Hematopoietic multipotent progenitor cell (in vitro differentiated cells): ENCODE measurements around the gene MRPS30. TPM values are rescaled to one million over a fixed set of nuclear protein-coding genes. Genes with fewer than 3 reads are reported as not detected.
A peak's percentile ranks its signal among the peaks of the same experiment; 100 is the strongest.
"Not testable (repeated sequence)": the region's sequence is repeated elsewhere in the genome, so short reads cannot be mapped to it uniquely, and the experiment has no call there.

ENCODE experiments used
- DNase-seq, 3 donors: peaks; one replicate each; pipeline ENCODE4 v3.0.0-alpha.2; 2011 to 2015; ENCODE audit warnings: low read depth in 2 of 3, low spot score in 2 of 3
- total RNA-seq: library from RNA; depleted of rRNA; stranded (reverse); fragments of >200 nt; gene quantifications from one replicate; pipeline ENCODE4 v1.2.3, GENCODE V29; 2012

Gene MRPS30
- 99.6 TPM for total RNA-seq

- DNase-seq, result peak; percentile 87 to 99 (median 97)
Observed at GRCh38 chr5:44808435-44809214, at the start of gene MRPS30. TSS of gene MRPS30 (plus strand) at chr5:44808947. CDS start at chr5:44808963, 16 bp downstream.

- no peak for DNase-seq
Observed at GRCh38 chr5:44769200-44769876, 39.4 kb upstream of the MRPS30 start.

GRCh38 chr5:44769877-44770209 lies 38.9 kb upstream of the MRPS30 start:
- no peak for DNase-seq

DNA sequence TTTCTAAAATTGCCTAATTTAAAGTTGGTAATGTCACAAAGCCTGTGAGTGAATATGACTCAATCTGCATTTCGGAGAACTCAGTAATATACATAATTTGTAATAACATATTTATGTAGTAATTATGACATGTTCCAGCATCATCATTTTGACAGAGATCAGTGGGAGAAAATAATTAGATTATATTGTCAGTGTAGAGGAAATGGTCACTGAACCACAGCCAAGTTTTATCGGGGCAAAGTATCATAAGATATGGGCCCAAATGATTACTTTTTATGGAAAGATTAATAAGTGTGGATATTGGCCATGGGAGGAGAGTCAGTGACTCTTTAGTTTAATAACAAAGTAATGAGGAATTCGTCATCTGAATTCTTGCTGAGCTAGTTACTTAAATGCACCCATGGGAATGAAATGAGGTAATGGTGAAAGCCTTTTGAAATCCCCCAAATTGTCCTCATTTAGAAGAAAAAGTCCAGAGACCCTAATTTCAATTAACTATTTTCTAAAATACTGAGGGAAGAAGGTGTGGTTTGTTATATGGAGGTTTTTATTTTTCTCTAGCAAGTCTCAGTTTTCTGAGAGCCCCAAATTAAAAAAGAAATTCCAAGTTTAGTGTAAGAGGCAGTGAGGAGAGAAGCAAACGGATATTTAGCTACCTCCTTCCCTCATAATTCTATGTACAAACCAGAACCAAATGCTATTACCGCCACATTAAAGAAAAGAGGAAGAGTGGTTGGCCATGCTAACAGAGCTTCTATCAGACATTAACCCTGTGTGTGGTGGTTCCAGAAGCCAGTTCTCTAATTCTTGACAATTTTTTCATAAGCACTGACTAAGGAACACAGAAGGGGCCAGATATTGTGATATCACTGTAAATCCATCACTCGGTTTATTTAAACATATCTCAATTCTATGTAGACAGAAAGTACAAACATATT lies 37.7 kb upstream of the MRPS30 start:
- peak in 1 of 3 donors; percentile 15 for DNase-seq

GRCh38 chr5:44772397-44772796 lies 36.4 kb upstream of the MRPS30 start:
- not testable (repeated sequence) for DNase-seq

DNA sequence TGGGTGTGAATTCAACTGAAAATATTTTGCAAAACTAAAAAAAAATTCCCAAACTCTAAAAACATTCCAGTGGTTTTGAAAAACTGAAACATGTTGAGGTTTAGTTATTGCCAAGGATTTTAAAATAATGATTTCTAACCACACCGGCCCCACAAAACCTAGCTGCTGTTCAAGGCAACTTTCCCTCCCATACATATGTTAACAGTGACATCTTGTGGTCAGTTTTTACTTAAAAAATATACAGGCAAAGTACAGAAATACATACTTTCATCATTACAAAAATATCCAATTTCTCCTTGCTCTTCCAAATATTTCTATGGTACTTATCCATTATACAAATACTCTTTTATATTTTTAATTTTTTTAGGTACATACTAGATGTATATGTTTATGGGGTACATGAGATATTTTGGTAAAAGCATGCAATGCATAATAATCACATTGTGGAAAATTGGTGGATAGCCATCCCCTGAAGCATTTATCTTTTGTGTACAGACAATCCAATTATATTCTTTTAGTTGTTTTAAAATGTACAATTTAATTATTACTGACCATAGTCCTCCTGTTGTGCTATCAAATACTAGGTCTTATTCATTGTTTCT lies 34.4 kb upstream of the MRPS30 start:
- DNase-seq, result peak; percentile 1 to 55 (median 14)

GRCh38 chr5:44779167-44779566 lies 29.6 kb upstream of the MRPS30 start:
- DNase-seq, result no peak

DNA sequence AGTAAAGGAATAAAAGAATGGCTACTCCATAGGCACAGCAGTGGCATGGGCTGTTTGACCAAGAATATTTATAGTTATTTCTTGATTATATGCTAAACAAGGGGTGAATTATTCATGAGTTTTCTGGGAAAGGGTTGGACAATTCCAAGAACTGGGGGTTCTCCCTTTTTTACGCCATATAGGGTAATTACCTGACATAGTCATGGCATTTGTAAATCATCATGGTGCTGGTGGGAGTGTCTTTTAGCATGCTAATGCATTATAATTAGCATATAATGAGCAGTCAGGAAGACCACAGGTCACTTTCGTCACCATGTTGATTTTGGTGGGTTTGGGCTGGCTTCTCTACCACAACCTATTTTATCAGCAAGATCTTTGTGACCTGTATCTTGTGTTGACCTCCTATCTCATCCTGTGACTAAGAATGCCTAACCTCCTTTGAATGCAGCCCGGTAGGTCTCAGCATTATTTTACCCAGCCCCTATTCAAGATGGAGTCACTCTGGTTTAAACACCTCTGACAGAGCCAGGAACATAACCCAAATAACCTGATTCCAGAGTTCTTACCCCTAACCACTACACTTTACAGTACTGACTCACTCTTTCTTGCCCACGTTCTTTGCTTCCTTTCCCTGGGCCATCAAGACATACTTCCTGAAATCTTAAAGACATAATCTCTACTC lies 25.0 kb upstream of the MRPS30 start:
- no peak for DNase-seq

GRCh38 chr5:44787731-44788130 lies 21.0 kb upstream of the MRPS30 start:
- DNase-seq, result no peak

GRCh38 chr5:44789372-44789995 lies 19.3 kb upstream of the MRPS30 start:
- DNase-seq, result not testable (repeated sequence)

DNA sequence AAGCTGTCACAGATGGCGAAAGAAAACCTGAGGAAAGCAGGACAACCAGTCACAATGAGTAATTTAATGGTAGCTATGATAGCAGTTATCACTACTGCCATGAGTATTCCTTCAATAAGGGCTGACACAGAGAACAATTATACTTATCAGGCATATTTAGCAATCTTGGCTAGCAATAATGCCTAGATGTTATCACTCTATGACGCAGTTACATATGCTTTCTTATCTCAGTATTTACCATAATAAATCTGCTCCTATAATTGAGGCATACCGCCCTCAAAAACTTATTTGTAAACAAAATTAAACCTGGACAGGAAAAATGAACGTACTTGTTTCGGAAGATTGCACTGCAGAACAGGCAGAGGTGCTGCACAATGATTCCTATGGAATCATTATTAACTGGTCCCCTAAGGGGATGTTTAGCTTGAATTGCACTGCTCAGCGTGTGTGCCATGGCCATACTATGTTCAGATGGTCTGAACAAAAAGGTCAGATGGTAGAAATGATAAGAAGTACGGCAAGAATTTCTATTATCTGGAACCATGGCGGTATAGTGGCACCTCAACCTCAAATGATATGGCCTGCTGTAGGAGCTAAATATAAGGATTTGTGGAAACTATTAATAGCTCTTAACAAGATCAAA lies 16.6 kb upstream of the MRPS30 start:
- not testable (repeated sequence) for DNase-seq

GRCh38 chr5:44794371-44794770 lies 14.4 kb upstream of the MRPS30 start:
- DNase-seq, result no peak

GRCh38 chr5:44795496-44795895 lies 13.3 kb upstream of the MRPS30 start:
- DNase-seq, result no peak

DNA sequence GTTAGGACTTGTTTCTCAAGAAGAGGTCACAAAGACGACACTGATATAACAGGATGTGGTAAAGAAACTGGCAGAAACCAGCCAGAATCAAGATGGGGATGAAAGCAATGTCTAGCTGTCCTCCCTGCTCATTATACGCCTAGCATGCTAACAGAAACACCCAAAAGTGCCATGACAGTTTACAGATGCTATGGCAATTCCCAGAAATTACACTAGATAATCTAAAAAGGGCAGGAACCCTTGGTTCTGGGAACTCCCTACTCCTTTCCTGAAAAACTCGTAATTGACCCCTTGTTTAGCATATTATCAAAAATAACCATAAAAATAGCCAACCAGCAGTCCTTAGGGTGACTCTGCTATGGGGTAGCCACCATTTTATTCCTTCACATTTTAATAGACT lies 10.9 kb upstream of the MRPS30 start:
- no peak for DNase-seq

DNA sequence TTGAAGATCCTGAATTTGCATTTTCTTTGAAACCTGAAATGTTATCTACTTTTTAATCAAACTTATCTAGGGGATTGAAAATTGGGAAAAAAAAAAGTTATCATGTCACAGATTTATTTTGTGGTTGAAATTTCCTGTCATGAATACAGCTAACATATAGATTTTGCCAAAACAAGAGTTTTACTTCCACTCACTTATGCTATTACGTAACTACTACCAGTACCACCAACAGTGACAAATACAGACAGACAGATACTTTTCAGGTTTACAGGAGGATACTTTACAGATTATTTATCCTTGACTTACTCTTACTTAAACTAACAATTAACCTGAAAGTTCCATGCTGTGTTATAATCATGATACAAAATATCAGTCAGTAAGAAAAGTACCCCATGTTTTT lies 6.8 kb upstream of the MRPS30 start:
- DNase-seq, result no peak

- no peak for DNase-seq
Observed at GRCh38 chr5:44806608-44807007, 2.1 kb upstream of the MRPS30 start.

DNA sequence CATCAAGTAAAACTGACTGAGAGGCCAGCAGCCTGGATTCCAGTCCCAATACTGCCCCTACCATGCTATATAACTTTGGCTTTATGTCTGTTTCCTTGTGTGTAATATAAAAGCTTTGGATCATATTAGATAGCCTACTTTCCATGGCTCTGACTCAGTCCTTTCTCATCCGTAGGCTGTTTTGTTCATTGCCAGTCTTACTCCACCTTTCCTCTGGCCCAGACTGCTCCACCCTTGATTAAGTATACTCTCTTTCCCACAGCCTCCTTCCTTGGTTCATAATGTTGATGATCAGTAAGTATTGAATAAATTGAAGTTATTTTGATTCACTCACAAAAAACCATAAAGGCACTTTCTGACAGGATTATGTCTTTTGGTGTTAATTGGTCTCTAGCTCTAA lies 1.5 kb upstream of the MRPS30 start:
- no peak for DNase-seq

DNA sequence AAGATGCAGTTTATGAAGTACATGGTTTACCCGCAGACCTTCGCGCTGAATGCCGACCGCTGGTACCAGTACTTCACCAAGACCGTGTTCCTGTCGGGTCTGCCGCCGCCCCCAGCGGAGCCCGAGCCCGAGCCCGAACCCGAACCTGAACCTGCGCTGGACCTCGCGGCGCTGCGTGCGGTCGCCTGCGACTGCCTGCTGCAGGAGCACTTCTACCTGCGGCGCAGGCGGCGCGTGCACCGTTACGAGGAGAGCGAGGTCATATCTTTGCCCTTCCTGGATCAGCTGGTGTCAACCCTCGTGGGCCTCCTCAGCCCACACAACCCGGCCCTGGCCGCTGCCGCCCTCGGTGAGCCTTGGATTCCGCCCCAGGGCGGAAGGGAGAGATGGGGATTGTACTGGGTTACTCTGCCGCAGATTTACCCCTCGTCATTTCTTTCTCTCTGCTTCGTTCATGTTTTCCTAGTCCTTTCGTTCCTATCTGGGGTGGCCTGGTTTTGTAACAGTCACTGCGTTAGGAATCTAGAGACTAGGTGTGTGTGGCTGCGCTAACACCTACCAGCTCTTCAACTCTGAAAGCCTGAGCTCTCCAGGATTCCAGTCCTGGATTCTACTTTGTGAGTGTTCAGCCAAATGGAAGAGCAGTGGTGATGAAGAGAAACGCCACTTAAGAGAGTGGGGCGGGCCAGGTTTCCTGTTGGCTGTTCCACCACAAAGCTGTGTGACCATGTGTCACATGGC lies 638 bp downstream of the MRPS30 start:
- DNase-seq, result peak; percentile 7 to 68 (median 41)
